DMS53 (cell line): ENCODE measurements around the gene GRK3.

Experiments used
- DNase-seq: peaks from one replicate; lab custom pipeline; 2025; lab: John Stamatoyannopoulos, UW

Gene GRK3

DNA sequence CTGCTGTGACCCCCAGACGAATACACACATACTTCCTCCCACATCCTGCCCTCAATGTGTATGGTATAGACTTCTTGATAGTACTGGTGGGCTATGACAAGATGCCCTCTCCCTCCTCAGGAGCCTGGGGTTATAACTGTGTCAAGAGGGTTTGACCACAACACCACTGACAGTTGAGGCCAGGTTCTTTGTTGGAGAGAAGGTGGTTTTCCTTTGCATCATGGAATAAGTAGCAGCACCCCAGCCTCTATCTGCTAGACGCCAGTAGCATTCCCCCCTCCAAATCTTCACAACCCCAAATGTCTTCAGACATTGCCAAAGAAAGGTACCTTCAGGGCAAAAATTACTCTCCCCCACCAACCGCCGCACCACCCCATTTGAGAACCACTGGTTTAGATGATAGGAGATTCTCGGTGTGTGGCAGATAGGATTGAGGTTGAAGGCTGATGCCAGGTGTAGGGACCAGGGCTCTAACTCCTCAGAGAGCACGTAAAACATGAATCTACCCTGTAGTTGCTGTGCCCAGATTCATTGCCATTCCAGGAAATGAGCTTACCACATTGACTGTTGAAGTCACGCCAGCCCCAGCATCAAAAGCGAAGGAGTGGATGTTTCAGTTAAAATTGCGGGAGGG, 172.0 kb downstream of the GRK3 start:
- no peak for DNase-seq

DNA sequence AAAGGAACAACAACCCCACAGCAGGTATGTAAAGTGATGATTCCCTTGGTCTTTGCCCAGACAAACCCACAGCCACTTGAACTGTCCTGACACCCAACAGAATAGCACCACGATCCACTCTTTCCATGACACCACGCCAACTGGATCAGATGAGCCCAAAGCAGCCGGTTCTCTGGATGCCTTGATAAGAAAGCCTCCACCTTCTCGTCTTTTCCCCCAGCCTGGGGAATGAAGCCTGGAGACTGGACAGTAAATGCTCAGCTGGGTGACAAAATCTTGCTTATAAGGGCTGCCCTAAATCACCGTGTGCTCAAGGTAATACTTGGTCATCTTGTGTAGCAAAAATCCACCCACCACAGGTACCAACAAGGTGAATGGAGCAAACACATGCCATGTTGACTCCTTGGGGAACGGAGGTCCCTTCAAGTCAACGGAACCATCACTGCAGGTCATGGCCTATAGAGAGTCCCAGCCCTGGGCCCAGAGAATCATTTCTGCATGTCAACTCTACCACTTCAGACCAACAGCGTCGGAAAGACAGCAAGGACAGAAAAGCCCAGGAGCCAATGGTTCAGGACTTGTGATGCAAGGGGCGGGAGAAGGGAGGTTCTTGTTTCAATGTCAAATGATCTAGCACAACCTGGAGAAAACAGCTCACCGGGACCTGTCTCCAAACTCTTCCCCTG, 175.3 kb downstream of the GRK3 start:
- DNase-seq = no peak

DNA sequence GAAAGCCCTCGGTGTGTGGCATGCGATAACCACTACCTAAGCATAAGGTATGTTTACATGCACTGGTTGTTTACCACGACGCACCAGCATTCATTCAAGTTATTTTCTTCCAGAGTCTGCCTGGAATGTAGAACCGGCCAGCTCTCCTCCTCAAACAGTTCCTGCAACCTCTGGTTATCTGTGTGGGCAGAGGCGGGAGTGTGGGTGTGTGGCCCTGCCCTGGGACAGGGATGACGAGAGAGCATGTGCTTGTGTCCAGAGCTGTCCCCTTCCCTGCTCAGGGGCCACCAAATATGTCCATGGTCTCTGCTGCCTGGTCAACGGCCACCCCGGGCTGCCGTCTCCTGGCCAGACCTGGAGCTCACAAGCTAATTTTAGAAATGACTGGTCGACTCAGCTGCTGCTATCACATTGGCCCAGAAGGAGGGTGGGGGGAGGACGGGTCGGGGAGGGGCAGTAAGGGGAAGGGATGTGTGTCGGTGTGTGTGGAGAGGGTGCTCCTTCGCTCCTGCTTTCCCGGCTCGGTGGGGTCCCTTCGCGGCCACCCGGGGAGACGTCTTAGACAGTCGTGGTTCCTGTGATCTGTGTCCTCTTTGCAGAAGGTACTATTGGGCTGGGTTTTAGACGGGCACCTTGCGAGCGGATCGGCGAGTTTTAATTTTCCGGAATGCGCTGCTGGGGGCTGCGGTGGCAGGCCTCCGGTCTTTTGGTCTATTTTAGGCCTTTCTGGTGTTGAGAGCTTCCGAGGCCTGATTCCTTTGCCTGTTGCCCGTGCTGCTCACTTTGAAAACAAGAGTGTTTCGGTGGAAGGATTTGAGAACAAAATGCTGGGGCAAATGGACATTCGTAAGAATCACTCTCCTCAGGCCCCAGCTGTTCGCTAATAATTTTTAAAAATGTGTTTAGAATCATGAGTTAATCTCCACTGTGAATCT, 177.5 kb downstream of the GRK3 start, which contains the start of gene MYO18B:
Gene MYO18B (plus strand): TSS at position 497 of the 935 bp plus-strand sequence. CDS start 18,905 bp downstream, outside the sequence.
- DNase-seq = no peak

DNA sequence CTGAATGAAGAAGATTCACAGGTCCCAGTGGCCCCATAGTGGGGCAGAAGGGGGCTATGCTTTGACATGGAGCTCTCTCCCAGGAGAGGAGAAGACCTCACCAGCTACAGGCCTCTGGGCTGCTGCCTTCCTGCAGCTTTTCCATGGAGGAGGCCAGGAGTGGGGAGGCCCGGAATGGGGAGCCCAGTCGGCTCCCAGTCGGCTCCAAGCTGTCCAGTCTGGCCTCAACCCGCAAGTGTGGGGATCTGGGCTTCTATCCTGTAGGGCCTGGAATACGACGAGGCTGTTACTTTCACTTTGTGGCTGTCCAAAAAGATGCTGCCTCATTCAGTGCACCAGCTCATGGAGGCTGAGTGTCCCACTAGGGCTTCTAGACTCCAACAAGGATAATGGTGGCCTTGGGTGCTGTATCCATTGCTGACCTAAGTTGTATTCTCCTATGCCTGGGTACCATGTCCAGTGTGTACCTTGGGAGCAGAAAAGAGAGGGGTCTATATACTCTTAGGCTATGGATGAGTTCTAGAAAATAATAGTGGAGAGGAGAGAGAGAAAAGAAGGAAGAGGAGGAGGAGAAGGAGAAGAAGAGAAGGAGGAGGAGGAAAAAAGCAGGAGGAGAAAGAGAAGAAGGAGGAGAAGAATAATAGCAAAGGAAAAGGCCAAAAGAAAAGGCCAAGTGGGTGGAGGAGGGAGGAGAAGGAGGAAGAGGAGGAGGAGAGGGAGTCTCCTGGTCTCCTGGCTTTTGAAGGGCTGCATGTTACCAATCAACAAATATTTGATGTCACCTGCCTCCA, 178.6 kb downstream of the GRK3 start:
- DNase-seq = no peak

DNA sequence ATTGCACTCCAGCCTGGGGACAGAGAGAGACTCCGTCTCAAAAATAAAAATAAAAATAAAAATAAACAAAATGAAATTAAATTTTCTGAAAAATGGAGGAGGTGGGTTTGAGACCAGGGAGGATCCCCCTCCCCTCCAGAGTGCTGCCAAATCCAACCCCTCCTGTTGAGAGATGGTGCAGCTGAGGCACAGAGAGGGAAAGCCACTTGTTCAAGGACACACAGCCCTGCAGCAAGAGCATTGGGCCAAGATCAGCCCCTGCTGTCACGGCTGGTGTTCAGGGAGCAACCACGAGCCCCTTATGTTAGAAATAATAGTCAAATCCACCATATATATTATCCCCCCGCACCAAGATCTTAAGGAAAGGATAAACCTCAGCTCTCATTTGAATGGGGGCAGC, 180.2 kb downstream of the GRK3 start:
- no peak for DNase-seq

DNA sequence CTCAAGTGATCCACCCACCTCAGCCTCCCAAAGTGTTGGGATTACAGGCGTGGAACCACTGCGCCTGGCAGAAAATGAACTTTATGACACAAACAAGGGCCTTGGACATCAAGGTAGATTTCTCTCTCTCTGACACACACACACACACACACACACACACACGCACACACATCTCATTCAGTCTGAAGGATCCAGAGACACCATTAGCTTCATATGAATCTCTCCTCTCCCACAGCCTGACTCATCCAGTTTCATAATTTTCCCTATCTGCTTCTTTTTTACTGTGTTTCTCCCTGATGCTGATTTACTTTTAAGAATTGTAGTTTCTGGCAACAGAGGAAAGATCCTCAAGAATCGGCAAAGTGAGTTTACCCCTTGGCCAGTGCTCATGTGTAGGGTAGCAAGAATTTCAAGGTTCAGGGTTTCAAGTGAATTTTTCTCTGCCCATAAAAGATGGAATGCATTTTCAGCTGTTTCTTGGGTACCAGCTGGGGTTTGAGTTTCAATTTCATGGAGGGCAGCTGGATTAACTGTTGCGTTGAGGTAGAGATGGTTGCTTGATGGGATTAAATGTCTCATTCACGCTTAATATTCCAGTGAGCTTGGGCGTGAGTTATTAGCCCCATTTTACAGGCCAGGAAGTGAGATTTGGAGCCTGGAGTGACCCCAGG, 181.0 kb downstream of the GRK3 start:
- no peak for DNase-seq

DNA sequence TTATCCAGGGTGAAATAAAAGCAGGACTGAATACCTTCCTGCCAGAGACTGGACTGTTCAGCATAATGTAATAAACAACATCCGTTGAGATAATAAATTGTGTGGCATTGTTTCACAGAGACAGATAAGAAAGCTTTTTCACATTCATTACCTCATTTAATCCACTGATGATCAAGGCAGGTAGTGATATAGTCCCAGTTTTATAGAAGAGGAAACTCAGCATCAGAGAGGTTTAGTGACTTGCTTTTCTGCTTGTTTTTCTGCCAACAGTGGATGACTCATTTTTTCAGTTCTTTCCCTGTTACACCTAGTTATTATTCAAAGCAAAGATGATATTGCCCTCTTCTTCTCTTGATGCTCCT, 181.5 kb downstream of the GRK3 start:
- DNase-seq = no peak

DNA sequence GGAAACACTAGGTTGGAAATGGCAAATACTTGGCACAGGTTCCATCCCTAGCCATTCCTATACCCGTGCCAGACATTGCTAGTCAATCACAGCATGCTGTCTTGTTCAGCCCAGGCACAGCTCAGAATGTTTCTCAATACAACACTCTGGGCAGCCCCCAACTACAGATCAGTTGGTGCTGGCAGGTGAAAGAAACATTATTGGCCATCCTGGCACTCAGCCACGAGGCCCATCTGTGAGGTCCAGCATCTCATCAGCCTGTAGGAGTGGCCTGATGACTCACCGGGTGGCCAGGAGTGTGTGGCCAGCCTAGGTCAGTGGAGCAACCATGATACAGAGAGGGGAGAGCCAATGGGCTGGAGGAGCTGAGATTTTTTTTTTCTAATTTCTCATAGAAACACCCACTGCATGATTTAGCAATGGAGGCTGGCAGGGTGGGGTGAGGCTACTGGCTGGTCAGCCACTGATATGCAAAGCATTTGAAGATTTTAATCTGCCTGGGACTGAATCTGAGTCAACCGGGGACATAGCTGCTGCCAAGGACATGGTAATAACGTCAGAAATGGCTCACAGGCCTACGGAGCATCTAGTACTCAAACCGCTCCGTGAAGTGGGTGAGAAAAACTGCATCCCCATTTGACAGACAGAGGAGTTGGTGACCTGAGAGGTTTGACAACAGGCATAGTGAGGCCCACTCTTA, 182.9 kb downstream of the GRK3 start:
- DNase-seq = no peak

DNA sequence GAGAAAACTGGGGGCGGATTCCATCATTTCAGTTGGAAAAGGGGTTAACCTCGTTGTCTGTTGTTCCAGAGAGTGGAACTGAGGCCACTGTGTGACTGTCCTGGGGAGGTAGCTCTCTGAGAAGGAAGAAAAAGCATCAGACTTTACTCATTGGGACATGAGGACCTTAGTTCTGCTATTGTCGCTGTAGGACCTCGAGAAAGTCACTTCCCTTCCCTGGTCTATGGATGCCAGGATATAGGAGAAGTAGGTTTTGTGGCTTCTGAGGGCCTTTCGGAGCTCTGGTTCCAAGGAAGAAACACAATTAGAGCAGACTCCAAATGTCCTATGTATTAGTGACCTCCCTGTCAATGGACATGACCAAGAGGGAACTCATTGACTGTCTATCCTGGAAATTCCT, 183.7 kb downstream of the GRK3 start:
- DNase-seq = no peak

DNA sequence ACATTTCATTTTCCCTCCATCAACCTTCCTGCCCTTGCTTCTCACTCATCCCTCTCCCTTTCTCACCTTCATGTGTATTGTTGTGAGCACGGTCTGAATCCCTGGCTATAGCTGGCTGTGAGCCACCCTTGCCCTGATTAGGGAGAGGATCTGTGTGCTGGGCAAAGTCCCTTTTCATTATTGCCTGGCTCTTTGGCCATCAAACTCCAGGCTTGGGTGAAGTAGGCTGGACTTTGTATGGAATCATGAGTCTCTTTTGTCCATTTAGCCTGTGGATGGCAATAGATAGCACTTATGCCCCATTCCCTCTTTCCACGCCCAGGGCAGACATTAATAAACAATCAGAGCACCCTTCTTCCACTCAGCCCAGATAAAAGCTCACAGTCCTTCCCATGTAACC, 184.2 kb downstream of the GRK3 start:
- DNase-seq = no peak

DNA sequence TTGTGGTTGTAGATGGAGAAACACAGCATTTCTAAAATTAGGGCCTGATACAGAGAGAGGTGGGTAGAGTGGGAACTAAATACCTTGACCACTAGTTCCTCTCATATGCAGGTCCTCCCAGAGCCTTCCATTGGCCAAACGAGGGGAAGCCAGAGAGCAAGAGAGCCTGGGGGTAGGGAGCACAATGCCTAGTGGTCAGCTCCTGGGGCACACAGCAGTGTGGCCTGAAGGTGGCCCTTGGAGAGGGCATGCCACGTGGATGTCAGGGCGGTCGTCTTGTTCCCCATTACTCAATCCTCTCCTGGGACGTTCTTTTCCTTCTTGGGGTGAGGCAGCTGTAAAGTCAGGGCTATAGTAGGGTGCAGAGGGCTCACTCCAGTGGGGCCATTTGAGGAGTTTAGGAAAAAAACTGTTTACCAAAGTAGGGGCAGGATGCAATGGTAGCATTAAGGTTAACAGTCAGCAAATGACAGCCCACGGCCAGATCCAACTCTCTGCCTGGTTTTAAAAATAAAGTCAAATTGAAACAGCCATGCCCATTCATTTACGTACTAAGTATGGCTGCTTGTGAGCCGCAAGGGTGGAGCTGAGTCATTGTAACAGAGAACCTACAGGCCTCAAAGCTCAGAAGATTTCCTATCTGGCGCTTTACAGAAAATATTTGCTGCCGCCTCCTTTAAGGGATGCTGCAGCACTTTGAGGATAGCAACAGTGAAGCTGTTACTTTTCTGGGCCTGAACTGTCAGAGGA, 185.1 kb downstream of the GRK3 start:
- no peak for DNase-seq

DNA sequence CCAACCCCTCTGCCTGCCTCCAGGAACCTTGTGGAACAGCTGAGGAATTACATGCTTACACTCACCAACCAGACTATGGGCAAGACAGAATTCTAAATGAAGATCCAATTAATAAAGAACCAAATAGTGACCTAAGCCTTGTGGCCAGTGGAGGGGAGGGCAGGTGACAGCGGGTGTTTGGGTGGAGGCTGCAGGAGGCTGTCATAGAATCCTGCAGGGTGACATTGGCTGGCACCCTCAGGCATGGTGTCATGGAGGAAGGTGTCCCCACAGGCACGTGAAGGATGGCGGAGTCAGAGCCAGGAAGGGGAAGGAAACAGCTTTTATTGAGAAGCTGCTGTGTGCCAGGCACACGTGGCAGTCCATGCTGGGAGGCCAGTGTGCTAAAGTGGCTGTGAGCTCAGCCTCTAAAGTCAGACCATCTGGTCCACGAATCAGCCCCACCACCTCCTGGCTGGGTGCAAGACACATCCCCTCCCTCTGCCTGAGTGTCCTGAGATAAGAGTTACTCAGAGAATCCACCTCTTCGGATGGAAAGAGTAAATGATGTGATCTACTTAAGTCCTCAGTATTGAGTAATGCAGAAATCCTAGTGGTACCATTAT, 186.2 kb downstream of the GRK3 start:
- DNase-seq = no peak

DNA sequence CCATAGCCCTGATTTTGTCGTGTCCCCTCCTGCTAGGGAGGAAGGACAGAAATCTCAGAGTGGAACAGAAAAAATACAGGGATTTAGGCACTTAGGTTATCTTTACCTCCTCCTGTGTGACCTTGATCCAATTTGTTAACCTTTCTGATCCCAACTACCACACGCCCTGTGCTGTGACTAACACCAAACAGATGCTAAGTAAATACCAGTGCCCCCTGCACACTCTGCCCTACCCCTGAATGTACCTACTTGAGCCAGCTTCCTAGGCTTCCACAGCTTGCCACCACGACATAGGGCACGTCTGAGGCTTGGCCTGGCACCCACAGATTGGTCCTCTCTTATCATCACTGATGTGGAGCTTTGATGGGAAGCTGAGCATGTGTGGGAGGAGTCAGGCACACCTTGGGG, 186.7 kb downstream of the GRK3 start:
- DNase-seq = no peak

DNA sequence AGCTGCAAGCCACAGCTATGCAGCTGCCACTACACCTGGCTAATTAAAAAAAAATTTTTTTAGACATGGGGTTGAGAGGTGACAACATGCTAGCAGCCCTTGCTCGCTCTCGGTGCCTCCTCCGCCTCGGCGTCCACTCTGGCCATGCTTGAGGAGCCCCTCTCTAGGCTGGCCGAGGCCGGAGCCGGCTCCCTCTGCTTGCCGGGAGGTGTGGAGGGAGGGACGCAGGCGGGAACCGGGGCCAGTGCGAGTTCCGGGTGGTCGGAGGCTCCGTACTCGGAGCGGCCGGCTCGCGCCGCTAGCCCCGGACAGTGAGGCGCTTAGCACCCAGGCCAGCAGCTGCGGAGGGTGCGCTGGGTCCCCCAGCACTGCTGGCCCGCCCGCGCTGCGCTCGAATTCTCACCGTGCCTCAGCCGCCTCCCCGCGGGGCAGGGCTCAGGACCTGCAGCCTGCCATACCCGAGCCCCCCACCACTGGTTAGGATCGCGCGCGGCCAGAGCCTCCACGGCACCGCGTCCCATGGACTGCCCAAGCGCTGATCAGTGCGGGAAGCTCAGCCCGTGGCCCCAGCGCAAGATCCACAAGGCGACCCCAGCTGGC, 188.2 kb downstream of the GRK3 start:
- DNase-seq = no peak

DNA sequence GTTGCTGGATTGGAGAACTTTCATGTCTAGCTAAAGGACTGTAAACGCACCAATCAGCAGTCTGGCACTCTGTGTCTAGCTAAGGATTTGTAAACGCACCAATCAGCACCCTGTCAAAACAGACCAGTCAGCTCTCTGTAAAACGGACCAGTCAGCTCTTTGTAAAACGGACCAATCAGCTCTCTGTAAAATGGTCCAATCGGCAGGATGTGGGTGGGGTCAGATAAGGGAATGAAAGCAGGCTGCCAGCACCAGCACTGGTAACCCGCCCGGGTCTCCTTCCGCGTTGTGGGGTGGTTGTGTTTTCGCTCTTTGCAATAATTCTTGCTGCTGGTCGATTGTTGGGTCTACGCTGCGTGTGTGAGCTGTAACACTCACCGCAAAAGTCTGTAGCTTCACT, 188.8 kb downstream of the GRK3 start:
- no peak for DNase-seq

DNA sequence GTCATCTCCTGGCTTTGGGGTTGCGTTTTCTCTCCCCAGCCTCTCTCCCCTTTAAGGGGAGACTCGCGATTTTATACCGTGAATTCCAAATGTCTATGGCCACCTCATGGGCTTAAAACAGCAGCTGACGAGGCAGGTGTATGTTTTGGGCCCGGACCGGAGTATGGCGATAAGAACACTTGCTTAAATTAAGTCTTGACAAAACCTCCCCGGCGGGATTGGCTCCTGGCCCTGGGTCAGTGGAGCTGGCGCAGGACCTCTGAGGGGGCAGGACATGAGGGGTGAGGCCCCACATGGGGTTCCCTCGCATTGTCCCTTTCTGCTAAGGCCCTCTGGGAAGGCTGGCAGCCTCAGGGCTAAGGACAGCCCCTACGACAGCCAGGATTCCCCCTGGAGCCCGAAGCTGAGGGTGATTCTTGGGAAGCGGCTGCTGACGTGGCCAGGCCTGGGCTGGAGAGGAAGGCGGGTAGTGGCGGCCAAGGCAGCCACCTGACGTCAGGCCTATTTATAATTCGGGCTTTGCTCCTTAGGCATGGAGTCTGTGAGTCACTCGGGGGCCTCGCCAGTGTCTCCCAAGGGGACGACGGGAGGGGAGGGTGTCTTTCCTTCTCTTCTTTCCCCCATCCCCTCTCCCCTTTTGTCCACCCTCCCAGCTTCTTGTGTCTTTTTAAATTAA, 190.2 kb downstream of the GRK3 start:
- no peak for DNase-seq

DNA sequence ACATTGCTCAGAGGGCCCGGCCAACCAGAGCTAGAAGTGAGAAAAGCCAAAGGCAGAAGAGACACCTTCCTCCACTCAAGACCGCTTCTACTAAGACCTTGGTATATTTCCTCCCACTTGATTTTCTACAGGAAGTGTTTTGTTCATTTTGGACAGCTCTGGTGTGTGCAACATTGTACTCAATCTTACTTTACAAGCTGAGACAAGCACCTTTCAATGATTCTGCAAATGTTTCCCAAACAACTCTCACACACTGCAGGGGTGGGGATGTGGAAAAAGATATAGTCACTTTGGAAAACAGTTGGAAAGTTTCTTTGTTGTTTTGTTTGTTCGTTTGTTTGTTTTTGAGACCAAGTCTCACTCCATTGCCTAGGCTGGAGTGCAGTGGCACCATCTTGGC, 193.2 kb downstream of the GRK3 start:
- no peak for DNase-seq

DNA sequence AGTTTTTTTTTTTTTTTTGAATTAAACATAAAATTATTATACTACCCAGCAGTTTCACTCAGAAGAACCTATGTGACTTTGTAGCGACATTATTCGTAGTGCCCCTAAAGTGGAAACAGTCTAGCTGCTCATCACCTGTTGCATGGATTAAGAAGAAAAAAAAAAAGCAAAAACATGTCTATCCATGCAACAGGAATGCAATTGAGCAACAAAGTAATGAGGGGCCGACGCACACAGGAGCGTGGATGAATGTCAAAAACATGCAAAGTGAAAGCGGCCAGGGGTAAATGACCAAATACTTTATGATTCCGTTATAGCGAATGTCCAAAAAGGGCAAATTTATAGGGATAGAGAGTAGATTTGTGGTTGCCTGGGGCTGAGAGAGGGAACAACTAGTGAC, 193.8 kb downstream of the GRK3 start:
- no peak for DNase-seq

DNA sequence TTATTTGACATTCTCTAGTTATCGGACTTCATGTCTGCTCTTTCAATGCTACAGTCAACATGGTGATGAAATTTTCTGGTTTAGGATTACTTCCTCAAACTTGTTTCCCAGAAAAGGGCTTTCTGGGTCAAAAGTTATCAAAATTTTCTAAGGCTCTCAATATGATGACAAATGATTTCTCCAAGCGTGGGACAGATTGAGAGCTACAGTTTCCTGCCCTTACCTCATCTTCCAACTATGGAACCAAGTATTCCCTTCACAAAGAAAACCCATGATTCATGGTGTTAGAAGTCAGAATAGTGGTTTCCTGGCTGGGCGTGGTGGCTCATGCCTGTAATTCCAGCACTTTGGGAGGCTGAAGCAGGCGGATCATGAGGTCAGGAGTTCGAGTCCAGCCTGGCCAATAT, 195.4 kb downstream of the GRK3 start:
- no peak for DNase-seq
